Measurements from ENCODE around the gene TNPO3.

- TF ChIP-seq EZH2 (IDR thresholded peaks at IDR 0.05; ENCODE audit: low read depth) (no peak), CTCF (conservative IDR thresholded peaks at IDR 0.05) (no peak)
Measured at GRCh38 chr7:129045682-129046081, 9.2 kb downstream of the TNPO3 start.
